SK-N-MC (cell line): ENCODE measurements around the gene PDCD7.
"Not testable (repeated sequence)": the region's sequence is repeated elsewhere in the genome, so short reads cannot be mapped to it uniquely, and the experiment has no call there.

Source experiments
- DNase-seq: peaks from one replicate; pipeline ENCODE4 v3.0.0-alpha.2; 2011; ENCODE audit warnings: low read depth, low spot score
- H3K27ac ChIP-seq: fragments of 200-600 bp; sonication (generic); 2 replicates; pipeline ENCODE4 v1.5.1; 2016; ENCODE audit warnings: mixed run types
- H3K36me3 ChIP-seq: fragments of 200-600 bp; sonication (generic); 2 replicates; pipeline ENCODE4 v1.6.1; 2017; ENCODE audit warnings: antibody characterized with exemption, low read length, mixed read lengths; ENCODE audit not compliant: insufficient read depth
- H3K4me3 ChIP-seq: fragments of 200-600 bp; sonication (generic); 2 replicates; pipeline ENCODE4 v1.5.1; 2016
- H3K9ac ChIP-seq: fragments of 200-600 bp; sonication (generic); 2 replicates; pipeline ENCODE4 v1.8.0; 2017; ENCODE audit warnings: mixed run types, mixed read lengths; ENCODE audit not compliant: insufficient read length
- H3K9me3 ChIP-seq: fragments of 200-600 bp; sonication (generic); 2 replicates; pipeline ENCODE4 v1.6.1; 2017; ENCODE audit warnings: low read depth, mild to moderate bottlenecking, antibody characterized with exemption, low read length, moderate library complexity, mixed read lengths
- EZH2 ChIP-seq: fragments of 200-600 bp; sonication (generic); IDR thresholded peaks from one replicate; pipeline ENCODE4 v1.6.1; 2017; ENCODE audit warnings: antibody characterized with exemption
- FOXP2 ChIP-seq: optimal IDR thresholded peaks from 2 replicates; pipeline ENCODE3; 2011; ENCODE audit warnings: mild to moderate bottlenecking, moderate library complexity; ENCODE audit not compliant: insufficient read depth; ENCODE audit errors: extremely low read length, control extremely low read depth
- POLR2AphosphoS5 ChIP-seq: IDR thresholded peaks from 2 replicates; pipeline ENCODE4 v1.6.1; 2012; ENCODE audit warnings: mild to moderate bottlenecking, low read depth, low read length, borderline replicate concordance

PDCD7 gene

DNA sequence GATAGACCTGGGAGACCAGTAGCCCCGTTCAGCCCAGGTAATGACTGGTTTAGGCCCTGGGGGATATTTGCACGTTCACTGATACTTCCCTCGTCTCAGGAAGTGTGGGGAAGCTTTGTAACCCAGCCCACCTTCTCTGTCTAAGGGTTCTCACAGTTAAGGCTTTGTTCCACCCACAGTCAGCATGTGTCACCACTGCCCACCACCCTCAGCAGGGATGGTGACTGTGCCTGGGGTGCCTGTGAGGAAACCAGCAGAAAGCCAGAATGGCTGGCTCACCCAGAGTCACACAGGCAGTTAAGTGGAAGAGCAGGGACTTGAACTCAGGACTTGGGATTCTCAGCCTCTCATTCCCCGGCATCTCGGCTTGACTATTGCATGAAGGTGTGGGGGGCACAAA is 51.9 kb downstream of the PDCD7 start:
- H3K27ac ChIP-seq, result no peak overlapping the region
- DNase-seq, result no peak
- no peak overlapping the region for H3K9ac ChIP-seq
- no peaks in the 10 kb centered on the region for H3K36me3 ChIP-seq
- no peaks in the 10 kb centered on the region for H3K9me3 ChIP-seq
- TF ChIP-seq POLR2AphosphoS5, result no peak
- no peak for TF ChIP-seq FOXP2
- TF ChIP-seq EZH2, result no peak
- H3K4me3 ChIP-seq, result no peak overlapping the region

DNA sequence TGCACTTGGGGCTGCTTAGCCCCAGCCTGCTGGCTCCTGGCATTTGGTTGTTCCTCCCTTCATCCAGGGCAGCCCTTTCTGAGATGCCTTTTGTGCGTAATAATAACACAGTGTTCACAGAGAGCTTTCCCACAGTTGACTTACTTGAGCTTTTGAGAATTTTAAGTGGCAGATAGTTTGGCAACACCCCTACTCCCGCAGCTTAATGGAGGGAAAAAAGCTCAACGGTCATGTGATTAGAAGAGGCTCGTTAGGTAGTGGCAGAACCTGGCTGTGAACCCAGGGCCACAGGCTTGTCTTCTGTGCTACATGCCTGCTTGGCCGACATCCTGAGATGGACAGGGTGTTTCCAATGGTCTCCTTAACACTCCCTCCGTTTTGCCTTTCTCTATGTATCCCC is 52.3 kb downstream of the PDCD7 start:
- TF ChIP-seq EZH2 (no peak), FOXP2 (no peak), POLR2AphosphoS5 (no peak)
- no peak overlapping the region for H3K9ac ChIP-seq
- DNase-seq, result no peak
- H3K9me3 ChIP-seq, result no peaks in the 10 kb centered on the region
- H3K4me3 ChIP-seq, result no peak overlapping the region
- no peaks in the 10 kb centered on the region for H3K36me3 ChIP-seq
- no peak overlapping the region for H3K27ac ChIP-seq

DNA sequence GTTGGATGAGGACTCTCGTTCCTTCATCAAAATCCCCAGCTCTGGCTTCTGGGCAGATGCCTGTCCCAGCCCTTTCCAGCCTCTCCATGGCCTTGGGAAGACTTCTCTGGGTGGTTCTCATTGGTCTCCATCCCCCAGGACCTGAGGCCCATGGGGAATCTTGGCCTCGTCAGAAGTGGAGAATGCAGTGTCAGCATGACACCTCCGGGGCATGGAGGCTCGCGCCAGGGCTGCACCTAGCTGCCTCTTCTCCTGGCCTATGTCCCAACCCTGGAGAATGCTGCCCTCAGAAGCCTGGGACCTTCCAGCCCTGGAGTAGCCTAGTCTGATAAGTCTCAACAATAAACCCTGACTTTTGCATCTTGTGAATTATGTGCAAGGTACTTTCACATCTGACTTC is 54.0 kb downstream of the PDCD7 start:
- Histone ChIP-seq H3K27ac (no peak overlapping the region), H3K4me3 (no peak overlapping the region), H3K9me3 (no peaks in the 10 kb centered on the region), H3K36me3 (no peaks in the 10 kb centered on the region), H3K9ac (no peak overlapping the region)
- no peak for TF ChIP-seq EZH2
- TF ChIP-seq FOXP2, result no peak
- TF ChIP-seq POLR2AphosphoS5, result no peak
- no peak for DNase-seq

DNA sequence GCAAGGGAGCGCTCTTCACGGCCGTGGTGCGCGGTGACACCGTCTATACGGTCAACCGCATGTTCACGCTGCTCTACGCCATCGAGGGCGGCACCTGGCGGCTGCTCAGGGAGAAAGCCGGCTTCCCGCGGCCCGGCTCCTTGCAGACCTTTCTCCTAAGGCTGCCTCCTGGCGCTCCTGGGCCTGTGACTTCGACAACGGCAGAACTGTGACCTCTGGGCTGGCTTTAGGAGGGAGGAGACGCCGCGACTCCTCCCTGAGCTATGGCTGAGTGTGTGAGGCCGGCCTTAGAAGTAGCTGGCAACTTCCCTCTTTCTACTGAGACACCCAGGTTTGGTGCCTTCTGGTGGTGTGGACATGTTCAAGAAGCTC is 55.6 kb downstream of the PDCD7 start:
- DNase-seq, result no peak
- Histone ChIP-seq H3K9ac (no peak overlapping the region), H3K4me3 (no peak overlapping the region), H3K27ac (no peak overlapping the region), H3K36me3 (no peaks in the 10 kb centered on the region), H3K9me3 (no peaks in the 10 kb centered on the region)
- TF ChIP-seq POLR2AphosphoS5 (no peak), FOXP2 (no peak), EZH2 (no peak)

DNA sequence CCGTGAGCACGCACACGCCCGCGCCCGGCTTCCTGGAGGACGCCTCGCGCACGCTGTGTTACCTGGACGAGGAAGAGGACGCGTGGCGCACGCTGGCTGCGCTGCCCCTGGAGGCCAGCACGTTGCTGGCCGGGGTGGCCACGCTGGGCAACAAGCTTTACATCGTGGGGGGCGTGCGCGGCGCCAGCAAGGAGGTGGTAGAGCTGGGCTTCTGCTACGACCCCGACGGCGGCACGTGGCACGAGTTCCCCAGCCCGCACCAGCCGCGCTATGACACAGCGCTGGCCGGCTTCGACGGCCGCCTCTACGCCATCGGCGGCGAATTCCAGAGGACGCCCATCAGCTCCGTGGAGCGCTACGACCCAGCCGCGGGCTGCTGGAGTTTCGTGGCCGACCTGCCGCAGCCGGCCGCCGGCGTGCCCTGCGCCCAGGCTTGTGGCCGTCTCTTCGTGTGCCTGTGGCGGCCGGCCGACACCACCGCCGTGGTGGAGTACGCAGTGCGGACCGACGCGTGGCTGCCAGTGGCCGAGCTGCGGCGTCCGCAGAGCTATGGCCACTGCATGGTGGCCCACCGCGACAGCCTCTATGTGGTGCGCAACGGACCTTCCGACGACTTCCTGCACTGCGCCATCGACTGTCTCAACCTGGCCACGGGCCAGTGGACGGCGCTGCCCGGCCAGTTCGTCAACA is 56.2 kb downstream of the PDCD7 start:
- Histone ChIP-seq H3K36me3 (no peaks in the 10 kb centered on the region), H3K4me3 (no peak overlapping the region), H3K27ac (no peak overlapping the region), H3K9ac (no peak overlapping the region), H3K9me3 (no peaks in the 10 kb centered on the region)
- TF ChIP-seq POLR2AphosphoS5, result no peak
- TF ChIP-seq FOXP2, result no peak
- no peak for TF ChIP-seq EZH2
- no peak for DNase-seq

DNA sequence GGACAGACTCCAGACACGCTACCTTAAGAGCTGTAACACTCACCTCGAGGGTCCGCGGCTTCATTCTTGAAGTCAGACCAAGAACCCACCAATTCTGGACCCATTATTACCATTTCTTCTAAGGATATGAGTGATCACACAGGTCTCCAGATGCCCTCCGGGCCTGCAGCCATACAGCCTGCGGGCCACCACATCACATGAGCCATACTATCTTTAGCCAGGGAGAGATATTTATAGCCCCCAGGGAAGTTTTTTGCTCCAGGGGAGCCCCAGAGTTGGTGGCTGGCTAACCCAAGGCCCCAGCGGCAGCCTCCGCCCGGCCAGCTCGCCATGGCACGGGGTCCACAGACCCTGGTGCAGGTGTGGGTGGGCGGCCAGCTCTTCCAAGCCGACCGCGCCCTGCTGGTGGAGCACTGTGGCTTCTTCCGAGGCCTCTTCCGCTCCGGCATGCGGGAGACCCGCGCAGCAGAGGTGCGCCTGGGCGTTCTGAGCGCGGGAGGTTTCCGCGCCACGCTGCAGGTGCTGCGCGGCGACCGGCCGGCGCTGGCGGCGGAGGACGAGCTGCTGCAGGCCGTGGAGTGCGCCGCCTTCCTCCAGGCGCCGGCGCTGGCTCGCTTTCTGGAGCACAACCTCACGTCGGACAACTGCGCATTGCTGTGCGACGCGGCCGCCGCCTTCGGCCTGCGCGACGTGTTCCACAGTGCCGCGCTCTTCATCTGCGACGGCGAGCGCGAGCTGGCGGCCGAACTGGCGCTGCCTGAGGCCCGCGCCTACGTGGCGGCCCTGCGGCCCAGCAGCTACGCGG is 56.9 kb downstream of the PDCD7 start, which contains the start of gene KBTBD13:
KBTBD13 (plus strand) TSS at position 261 of the 805 bp plus-strand sequence; CDS start at position 331, 70 bp downstream.
- no peak for DNase-seq
- Histone ChIP-seq H3K27ac (no peak within 1 kb of the TSS), H3K36me3 (no peaks in the 10 kb centered on the region), H3K9ac (no peak within 1 kb of the TSS), H3K4me3 (no peak within 1 kb of the TSS), H3K9me3 (no peaks in the 10 kb centered on the region)
- TF ChIP-seq POLR2AphosphoS5 (no peak), FOXP2 (no peak), EZH2 (no peak)

DNA sequence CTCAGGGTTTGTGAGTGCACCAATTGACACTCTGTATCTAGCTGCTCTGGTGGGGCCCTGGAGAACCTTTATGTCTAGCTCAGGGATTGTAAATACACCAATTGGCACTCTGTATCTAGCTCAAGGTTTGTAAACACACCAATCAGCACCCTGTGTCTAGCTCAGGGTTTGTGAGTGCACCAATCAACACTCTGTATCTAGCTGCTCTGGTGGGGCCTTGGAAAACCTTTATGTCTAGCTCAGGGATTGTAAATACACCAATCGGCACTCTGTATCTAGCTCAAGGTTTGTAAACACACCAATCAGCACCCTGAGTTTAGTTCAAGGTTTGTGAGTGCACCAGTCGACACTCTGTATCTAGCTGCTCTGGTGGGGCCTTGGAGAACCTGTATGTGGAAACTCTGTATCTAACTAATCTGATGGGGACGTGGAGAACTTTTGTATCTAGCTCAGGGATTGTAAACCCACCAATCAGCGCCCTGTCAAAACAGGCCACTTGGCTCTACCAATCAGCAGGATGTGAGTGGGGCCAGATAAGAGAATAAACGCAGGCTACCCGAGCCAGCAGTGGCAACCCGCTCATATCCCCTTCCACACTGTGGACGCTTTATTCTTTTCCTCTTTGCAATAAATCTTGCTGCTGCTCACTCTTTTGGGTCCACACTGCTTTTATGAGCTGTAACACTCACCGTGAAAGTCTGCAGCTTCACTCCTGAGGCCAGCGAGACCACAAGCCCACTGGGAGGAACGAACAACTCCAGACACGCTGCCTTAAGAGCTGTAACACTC is 57.8 kb downstream of the PDCD7 start:
- not testable (repeated sequence) for H3K27ac ChIP-seq, H3K4me3 ChIP-seq, H3K9me3 ChIP-seq

DNA sequence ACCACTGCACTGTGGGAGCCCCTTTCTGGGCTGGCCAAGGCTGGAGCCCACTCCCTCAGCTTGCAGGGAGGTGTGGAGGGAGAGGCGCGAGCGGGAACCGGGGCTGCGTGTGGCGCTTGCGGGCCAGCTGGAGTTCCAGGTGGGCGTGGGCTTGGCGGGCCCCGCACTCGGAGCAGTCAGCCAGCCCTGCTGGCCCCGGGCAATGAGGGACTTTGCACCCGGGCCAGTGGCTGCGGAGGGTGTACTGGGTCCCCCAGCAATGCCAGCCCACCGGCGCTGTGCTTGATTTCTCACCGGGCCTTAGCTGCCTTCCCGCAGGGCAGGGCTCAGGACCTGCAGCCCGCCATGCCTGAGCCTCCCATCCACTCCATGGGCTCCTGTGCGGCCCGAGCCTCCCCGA is 58.7 kb downstream of the PDCD7 start:
- not testable (repeated sequence) for H3K9ac ChIP-seq, DNase-seq

More for the DNA sequence above, 57.8 kb downstream of the PDCD7 start:
- not testable (repeated sequence) for H3K36me3 ChIP-seq, H3K9ac ChIP-seq, DNase-seq

DNA sequence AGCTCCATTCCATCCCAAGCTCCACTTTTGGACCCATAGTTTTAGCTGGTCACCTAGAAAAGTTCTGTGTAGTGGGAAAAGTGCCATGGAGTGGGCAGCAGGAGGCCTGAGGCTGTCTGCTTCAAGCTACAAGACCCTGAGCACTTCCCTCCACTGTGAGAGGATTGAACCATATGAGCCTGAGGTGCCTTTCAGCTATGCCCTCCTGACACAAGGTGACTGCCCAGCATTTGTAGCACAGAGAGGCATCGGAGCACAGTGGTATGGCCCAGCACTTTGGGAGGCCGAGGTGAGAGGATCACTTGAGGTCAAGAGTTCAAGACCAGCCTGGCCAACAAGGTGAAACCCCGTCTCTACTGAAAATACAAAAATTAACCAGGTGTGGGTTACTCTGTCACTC is 61.0 kb downstream of the PDCD7 start:
- H3K9me3 ChIP-seq, result no peaks in the 10 kb centered on the region
- H3K9ac ChIP-seq, result no peak overlapping the region
- H3K27ac ChIP-seq, result no peak overlapping the region
- DNase-seq, result no peak
- no peak overlapping the region for H3K4me3 ChIP-seq
- TF ChIP-seq EZH2, result no peak
- TF ChIP-seq FOXP2, result no peak
- TF ChIP-seq POLR2AphosphoS5, result no peak
- H3K36me3 ChIP-seq, result no peaks in the 10 kb centered on the region

More for the DNA sequence above, 58.7 kb downstream of the PDCD7 start:
- H3K4me3 ChIP-seq, H3K9me3 ChIP-seq, H3K36me3 ChIP-seq, H3K27ac ChIP-seq: not testable (repeated sequence)
